ENCODE measurements around the gene CHODL. TPM values are rescaled to one million over a fixed set of nuclear protein-coding genes. Genes with fewer than 3 reads are reported as not detected.

CHODL gene
- total RNA-seq, 3 donors from 2014 or later (not counting 1 experiment from before 2014, with no cell fraction given) = 0.14 to 0.70 TPM; not detected in 1

DNA sequence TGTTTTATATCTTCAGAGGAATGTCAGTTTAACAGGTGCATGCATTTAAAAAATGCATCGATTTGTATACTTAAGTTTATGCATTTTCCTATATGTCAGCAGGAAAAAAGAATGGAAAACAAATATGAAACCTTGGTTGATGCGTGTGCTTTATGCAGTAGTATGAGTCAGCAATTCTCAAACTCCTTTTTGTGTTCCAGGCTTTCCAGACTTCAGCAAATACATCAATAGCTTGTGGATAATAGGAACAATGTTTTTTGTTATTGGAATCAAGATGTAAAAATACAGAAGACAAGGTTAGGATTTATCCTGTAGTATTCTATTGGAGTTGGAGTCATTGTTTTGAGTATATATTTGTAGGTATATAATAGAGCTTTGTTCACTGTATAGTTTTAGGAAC, 45.2 kb downstream of the CHODL start:
- intact Hi-C loops (cut with micrococcal nuclease) = no loop called here
- DNase-seq (no peak), ATAC-seq (no peak)
- no peaks in the 10 kb centered on the region for H3K27me3 ChIP-seq (ENCODE audit: control insufficient read depth, insufficient read depth, low read length)
- H3K4me1 ChIP-seq (ENCODE audit: control insufficient read depth, insufficient read depth, low read length) = no peaks in the 10 kb centered on the region
- H3K9me3 ChIP-seq (ENCODE audit: control insufficient read depth, insufficient read depth, low read length) = no peaks in the 10 kb centered on the region
- H3K4me3 ChIP-seq (ENCODE audit: low read length) = no peak overlapping the region
- H3K36me3 ChIP-seq (ENCODE audit: control insufficient read depth, insufficient read depth, low read length) = no peaks in the 10 kb centered on the region
- H3K27ac ChIP-seq (ENCODE audit: low read length) = no peak overlapping the region
- Mint-ChIP-seq H3K4me3 (no peak overlapping the region), H3K27ac (no peak overlapping the region), H3K36me3 (no peaks in the 10 kb centered on the region), H3K4me1 (no peaks in the 10 kb centered on the region), H3K9me3 (no peaks in the 10 kb centered on the region), H3K27me3 (ENCODE audit: low read depth in 2 of 2) (peaks cover 0 to 10% of the 10 kb centered on the region in 2 donors)
- 71% methylated on average over 2 of the region's 2 CpGs for WGBS (ENCODE audit: insufficient coverage)
- TF ChIP-seq, protein P1, sequence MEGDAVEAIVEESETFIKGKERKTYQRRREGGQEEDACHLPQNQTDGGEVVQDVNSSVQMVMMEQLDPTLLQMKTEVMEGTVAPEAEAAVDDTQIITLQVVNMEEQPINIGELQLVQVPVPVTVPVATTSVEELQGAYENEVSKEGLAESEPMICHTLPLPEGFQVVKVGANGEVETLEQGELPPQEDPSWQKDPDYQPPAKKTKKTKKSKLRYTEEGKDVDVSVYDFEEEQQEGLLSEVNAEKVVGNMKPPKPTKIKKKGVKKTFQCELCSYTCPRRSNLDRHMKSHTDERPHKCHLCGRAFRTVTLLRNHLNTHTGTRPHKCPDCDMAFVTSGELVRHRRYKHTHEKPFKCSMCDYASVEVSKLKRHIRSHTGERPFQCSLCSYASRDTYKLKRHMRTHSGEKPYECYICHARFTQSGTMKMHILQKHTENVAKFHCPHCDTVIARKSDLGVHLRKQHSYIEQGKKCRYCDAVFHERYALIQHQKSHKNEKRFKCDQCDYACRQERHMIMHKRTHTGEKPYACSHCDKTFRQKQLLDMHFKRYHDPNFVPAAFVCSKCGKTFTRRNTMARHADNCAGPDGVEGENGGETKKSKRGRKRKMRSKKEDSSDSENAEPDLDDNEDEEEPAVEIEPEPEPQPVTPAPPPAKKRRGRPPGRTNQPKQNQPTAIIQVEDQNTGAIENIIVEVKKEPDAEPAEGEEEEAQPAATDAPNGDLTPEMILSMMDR (IDR thresholded peaks at IDR 0.05) = no peak

DNA sequence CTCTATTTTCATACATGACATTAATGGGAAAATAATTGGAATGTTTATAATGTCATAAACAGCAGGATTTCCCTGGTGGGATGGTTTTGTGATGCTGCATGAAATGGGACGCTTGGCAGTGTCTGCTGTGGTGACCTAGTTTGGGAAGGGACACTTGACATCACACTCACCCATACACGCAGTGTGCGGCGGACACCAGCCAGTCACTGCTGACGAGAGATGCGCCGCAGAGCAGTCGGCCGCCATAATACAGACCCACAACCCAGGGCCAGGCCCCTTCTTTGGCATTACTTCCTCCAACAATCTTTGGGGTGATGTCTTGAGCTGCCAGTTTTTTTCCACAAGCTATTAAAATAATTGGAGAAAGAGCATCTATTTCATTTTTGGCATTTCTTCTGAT, 49.5 kb downstream of the CHODL start:
- no peak for ATAC-seq
- H3K9me3 ChIP-seq (ENCODE audit: control insufficient read depth, insufficient read depth, low read length) = no peaks in the 10 kb centered on the region
- H3K36me3 ChIP-seq (ENCODE audit: control insufficient read depth, insufficient read depth, low read length) = no peaks in the 10 kb centered on the region
- 83% methylated on average over 9 of the region's 9 CpGs for WGBS (ENCODE audit: insufficient coverage)
- no peak overlapping the region for H3K4me3 ChIP-seq (ENCODE audit: low read length)
- H3K4me3 Mint-ChIP-seq = no peak overlapping the region
- H3K9me3 Mint-ChIP-seq = no peaks in the 10 kb centered on the region
- H3K36me3 Mint-ChIP-seq = no peaks in the 10 kb centered on the region
- TF ChIP-seq, protein P1 (IDR thresholded peaks at IDR 0.05) = no peak
- no peaks in the 10 kb centered on the region for H3K4me1 Mint-ChIP-seq
- no peak overlapping the region for H3K27ac Mint-ChIP-seq
- no peak overlapping the region for H3K27ac ChIP-seq (ENCODE audit: low read length)
- no peak for DNase-seq
- intact Hi-C loops (cut with micrococcal nuclease) = no loop called here
- no peaks in the 10 kb centered on the region for H3K27me3 Mint-ChIP-seq (ENCODE audit: low read depth in 2 of 2)
- H3K27me3 ChIP-seq (ENCODE audit: control insufficient read depth, insufficient read depth, low read length) = no peaks in the 10 kb centered on the region
- H3K4me1 ChIP-seq (ENCODE audit: control insufficient read depth, insufficient read depth, low read length) = no peaks in the 10 kb centered on the region

- H3K27me3 ChIP-seq (ENCODE audit: control insufficient read depth, insufficient read depth, low read length) = no peaks in the 10 kb centered on the region
- TF ChIP-seq, protein P1 (IDR thresholded peaks at IDR 0.05) = no peak
- no peaks in the 10 kb centered on the region for H3K4me1 ChIP-seq (ENCODE audit: control insufficient read depth, insufficient read depth, low read length)
- intact Hi-C loops (cut with micrococcal nuclease) = no loop called here
- no peaks in the 10 kb centered on the region for H3K36me3 ChIP-seq (ENCODE audit: control insufficient read depth, insufficient read depth, low read length)
- Mint-ChIP-seq H3K27ac (no peak overlapping the region), H3K4me1 (no peaks in the 10 kb centered on the region), H3K9me3 (no peaks in the 10 kb centered on the region), H3K4me3 (no peak overlapping the region), H3K27me3 (ENCODE audit: low read depth in 2 of 2) (no peaks in the 10 kb centered on the region), H3K36me3 (no peaks in the 10 kb centered on the region)
- no peak for ATAC-seq
- H3K4me3 ChIP-seq (ENCODE audit: low read length) = no peak overlapping the region
- WGBS (ENCODE audit: insufficient coverage) = 31% methylated on average over 1 of the region's 1 CpG
- H3K27ac ChIP-seq (ENCODE audit: low read length) = no peak overlapping the region
- no peak for DNase-seq
- H3K9me3 ChIP-seq (ENCODE audit: control insufficient read depth, insufficient read depth, low read length) = no peaks in the 10 kb centered on the region
These were observed 53.6 kb downstream of the CHODL start for GRCh38 chr21:18298228-18298627.

Other genes with a start within 250 kb of the CHODL start
- gene TMPRSS15, start 159.0 kb downstream of the CHODL start, total RNA-seq = not detected